Measurements from ENCODE around the gene BFSP2. TPM values are rescaled to one million over a fixed set of nuclear protein-coding genes. Genes with fewer than 3 reads are reported as not detected.
A peak's percentile ranks its signal among the peaks of the same experiment; 100 is the strongest.

The BFSP2 gene
- total RNA-seq, 2 donors from 2014 or later = not detected

GRCh38 chr3:133463347-133463860, 63.5 kb downstream of the BFSP2 start:
- Histone ChIP-seq H3K27ac (no peak overlapping the region), H3K27me3 (no peaks in the 10 kb centered on the region), H3K36me3 (replicated peaks in 1 of 2; ENCODE audit: insufficient read depth in 1 of 2, low read depth in 2 of 2) (no peaks in the 10 kb centered on the region), H3K9me3 (no peaks in the 10 kb centered on the region), H3K4me1 (peaks cover 9% of the 10 kb centered on the region), H3K4me3 (no peak overlapping the region)
- TF ChIP-seq CTCF (IDR thresholded peaks at IDR 0.05) (no peak), POLR2A (IDR thresholded peaks at IDR 0.05) (no peak)
- ATAC-seq = no peak
- 73 to 85% methylated on average over 8 of the region's 8 CpGs for WGBS, 2 donors
- intact Hi-C loops (cut with DNase I) = loop anchor here (10.0 kb wide), 1 partner anchor 121 kb away; no protein-coding TSS in a partner anchor
- no peak for DNase-seq

GRCh38 chr3:133464573-133464972, 64.7 kb downstream of the BFSP2 start:
- Histone ChIP-seq H3K27ac (no peak overlapping the region), H3K36me3 (replicated peaks in 1 of 2; ENCODE audit: insufficient read depth in 1 of 2, low read depth in 2 of 2) (no peaks in the 10 kb centered on the region), H3K4me3 (no peak overlapping the region), H3K4me1 (peaks cover 21% of the 10 kb centered on the region), H3K9me3 (no peaks in the 10 kb centered on the region), H3K27me3 (no peaks in the 10 kb centered on the region)
- WGBS, 2 donors = 88 to 100% methylated on average over 1 of the region's 1 CpG
- DNase-seq (no peak), ATAC-seq (no peak)
- intact Hi-C loops (cut with DNase I) = loop anchor here (10.0 kb wide), 1 partner anchor 120 kb away; no protein-coding TSS in a partner anchor
- TF ChIP-seq POLR2A (IDR thresholded peaks at IDR 0.05) (no peak), CTCF (IDR thresholded peaks at IDR 0.05) (peak in 4 of 7 experiments; percentile 9 to 25 (median 15))

- Histone ChIP-seq H3K9me3 (no peaks in the 10 kb centered on the region), H3K36me3 (replicated peaks in 1 of 2; ENCODE audit: insufficient read depth in 1 of 2, low read depth in 2 of 2) (no peaks in the 10 kb centered on the region), H3K27ac (no peak overlapping the region), H3K27me3 (no peaks in the 10 kb centered on the region), H3K4me3 (no peak overlapping the region), H3K4me1 (peaks cover 29% of the 10 kb centered on the region)
- no peak for TF ChIP-seq CTCF (IDR thresholded peaks at IDR 0.05)
- TF ChIP-seq POLR2A (IDR thresholded peaks at IDR 0.05) = no peak
- intact Hi-C loops (cut with DNase I) = loop anchor here (10.0 kb wide), 1 partner anchor 118 kb away; no protein-coding TSS in a partner anchor
- ATAC-seq = no peak
- peak in 2 of 4 donors; percentile 31 to 49 for DNase-seq
- 56 to 75% methylated on average over 11 to 12 of the region's 12 CpGs for WGBS, 2 donors
These were observed 66.9 kb downstream of the BFSP2 start for GRCh38 chr3:133466531-133467386.

GRCh38 chr3:133467780-133468179, 67.9 kb downstream of the BFSP2 start:
- no peaks in the 10 kb centered on the region for H3K36me3 ChIP-seq (replicated peaks in 1 of 2; ENCODE audit: insufficient read depth in 1 of 2, low read depth in 2 of 2)
- no peaks in the 10 kb centered on the region for H3K9me3 ChIP-seq
- 89 to 94% methylated on average over 2 of the region's 2 CpGs for WGBS, 2 donors
- no peak overlapping the region for H3K4me3 ChIP-seq
- H3K27me3 ChIP-seq = no peaks in the 10 kb centered on the region
- no peak for ATAC-seq
- DNase-seq = no peak
- H3K4me1 ChIP-seq = peaks cover 32% of the 10 kb centered on the region
- intact Hi-C loops (cut with DNase I) = loop anchor here (10.0 kb wide), 1 partner anchor 117 kb away; no protein-coding TSS in a partner anchor
- H3K27ac ChIP-seq = no peak overlapping the region
- no peak for TF ChIP-seq CTCF (IDR thresholded peaks at IDR 0.05)
- no peak for TF ChIP-seq POLR2A (IDR thresholded peaks at IDR 0.05)
